Neural cell (in vitro differentiated cells): ENCODE results near the gene GPR142. TPM values are rescaled to one million over a fixed set of nuclear protein-coding genes. Genes with fewer than 3 reads are reported as not detected.

ENCODE experiments used
- H2AFZ ChIP-seq: fragments of 200-600, 300-800 bp; sonication (generic), shearing (Covaris generic); 2 replicates; pipeline ENCODE4 v1.6.0; 2014; ENCODE audit warnings: low read depth, mild to moderate bottlenecking, antibody characterized with exemption, low read length, moderate library complexity
- H3F3A ChIP-seq: fragments of 200-600 bp; shearing (Covaris generic); 2 replicates; pipeline ENCODE4 v1.6.1; 2016; ENCODE audit warnings: mild to moderate bottlenecking, moderate library complexity, mixed read lengths, antibody characterized with exemption, low read length; ENCODE audit not compliant: insufficient read depth, poor library complexity, severe bottlenecking
- H3K27ac ChIP-seq: fragments of 200-600, 300-800 bp; sonication (generic), shearing (Covaris generic); 2 replicates; pipeline ENCODE4 v1.5.1; 2014; ENCODE audit warnings: mild to moderate bottlenecking, low read length, moderate library complexity
- H3K27me3 ChIP-seq: fragments of 300-800, 200-600 bp; sonication (generic), shearing (Covaris generic); 2 replicates; pipeline ENCODE4 v1.6.0; 2014; ENCODE audit warnings: mild to moderate bottlenecking, low read depth, low read length, moderate library complexity; ENCODE audit not compliant: insufficient read depth
- H3K36me3 ChIP-seq: fragments of 300-800, 200-600 bp; sonication (generic), shearing (Covaris generic); 2 replicates; pipeline ENCODE4 v1.5.1; 2014; ENCODE audit warnings: mild to moderate bottlenecking, antibody characterized with exemption, low read length, moderate library complexity; ENCODE audit not compliant: insufficient read depth
- H3K4me2 ChIP-seq: fragments of 300-800, 200-600 bp; sonication (generic), shearing (Covaris generic); 2 replicates; pipeline ENCODE4 v1.6.0; 2014; ENCODE audit warnings: mild to moderate bottlenecking, low read length
- H3K4me3 ChIP-seq: fragments of 300-800, 200-600 bp; sonication (generic), shearing (Covaris generic); 2 replicates; pipeline ENCODE4 v1.5.1; 2014; ENCODE audit warnings: mild to moderate bottlenecking, low read length, moderate library complexity
- H3K79me2 ChIP-seq: fragments of 200-600 bp; shearing (Covaris generic); replicated peaks from 2 replicates; pipeline ENCODE4 v1.6.0; 2014; ENCODE audit warnings: mild to moderate bottlenecking, low read length, moderate library complexity; ENCODE audit not compliant: insufficient read depth
- H3K9ac ChIP-seq: fragments of 300-800, 200-600 bp; sonication (generic), shearing (Covaris generic); 2 replicates; pipeline ENCODE4 v1.6.1; 2016; ENCODE audit warnings: mild to moderate bottlenecking, low read length, mixed read lengths
- H3K9me2 ChIP-seq: fragments of 200-600 bp; shearing (Covaris generic); 2 replicates; pipeline ENCODE4 v1.6.1; 2016; ENCODE audit warnings: mild to moderate bottlenecking, low read length, mixed read lengths; ENCODE audit not compliant: insufficient read depth
- H3K9me3 ChIP-seq: fragments of 200-600, 300-800 bp; sonication (generic), shearing (Covaris generic); 2 replicates; pipeline ENCODE4 v1.6.1; 2016; ENCODE audit warnings: mild to moderate bottlenecking, mixed run types, low read length, moderate library complexity, mixed read lengths
- H4K20me1 ChIP-seq: fragments of 200-600 bp; shearing (Covaris generic); 2 replicates; pipeline ENCODE4 v1.6.1; 2016; ENCODE audit warnings: mild to moderate bottlenecking, mixed run types; ENCODE audit not compliant: insufficient read depth
- CTCF ChIP-seq: fragments of 450-650 bp; IDR thresholded peaks from 2 replicates; pipeline ENCODE4 v1.5.1; 2014; ENCODE audit warnings: antibody characterized with exemption, mild to moderate bottlenecking, moderate library complexity; ENCODE audit not compliant: poor library complexity, severe bottlenecking
- EP300 ChIP-seq: fragments of 450-650 bp; conservative IDR thresholded peaks from 2 replicates; pipeline ENCODE4 v1.6.1; 2014; ENCODE audit warnings: antibody characterized with exemption, mild to moderate bottlenecking, moderate library complexity; ENCODE audit not compliant: poor library complexity, severe bottlenecking
- EZH2 ChIP-seq: fragments of 200-600, 300-800 bp; shearing (Covaris generic), sonication (generic); IDR thresholded peaks from 2 replicates; pipeline ENCODE4 v1.6.1; 2014; ENCODE audit warnings: antibody characterized with exemption, low read length, borderline replicate concordance, mild to moderate bottlenecking; ENCODE audit not compliant: insufficient read depth, poor library complexity, severe bottlenecking
- MXI1 ChIP-seq: fragments of 450-650 bp; conservative IDR thresholded peaks from 2 replicates; pipeline ENCODE4 v1.6.1; 2014; ENCODE audit warnings: antibody characterized with exemption, mild to moderate bottlenecking; ENCODE audit not compliant: poor library complexity, severe bottlenecking
- POLR2AphosphoS5 ChIP-seq: IDR thresholded peaks from 2 replicates; pipeline ENCODE4 v1.6.1; 2012
- RAD21 ChIP-seq: fragments of 450-650 bp; conservative IDR thresholded peaks from 2 replicates; pipeline ENCODE4 v1.6.1; 2014; ENCODE audit warnings: antibody characterized with exemption, mild to moderate bottlenecking, moderate library complexity
- REST ChIP-seq: IDR thresholded peaks from 2 replicates; pipeline ENCODE4 v1.6.1; 2012; ENCODE audit warnings: borderline replicate concordance
- SMC3 ChIP-seq: fragments of 450-650 bp; conservative IDR thresholded peaks from 2 replicates; pipeline ENCODE4 v1.6.1; 2014; ENCODE audit warnings: antibody characterized with exemption, mild to moderate bottlenecking, moderate library complexity; ENCODE audit not compliant: poor library complexity
- TAF1 ChIP-seq: IDR thresholded peaks from 2 replicates; pipeline ENCODE4 v1.6.1; 2012; ENCODE audit warnings: low read depth
- polyA plus RNA-seq: library from polyadenylated mRNA; depleted of rRNA; stranded (reverse); fragments of >200 nt; gene quantifications from 2 replicates; pipeline ENCODE4 v1.2.3, GENCODE V29; 2014

GPR142 gene
- polyA plus RNA-seq, 1 donor from 2014 or later = not detected

GRCh38 chr17:74325743-74326379 is 41.4 kb upstream of the GPR142 start, which contains the start of gene KIF19:
TSS of gene KIF19 (plus strand) at chr17:74326226. CDS start at chr17:74326350, 124 bp downstream.
- TF ChIP-seq EP300 = no peak
- no peak for TF ChIP-seq EZH2
- TF ChIP-seq SMC3 = no peak
- no peak for TF ChIP-seq CTCF
- TF ChIP-seq REST = no peak
- no peak for TF ChIP-seq TAF1
- no peak for TF ChIP-seq MXI1
- TF ChIP-seq POLR2AphosphoS5 = no peak
- TF ChIP-seq RAD21 = no peak
- no peaks in the 10 kb centered on the region for H3K9me3 ChIP-seq
- H4K20me1 ChIP-seq = no peaks in the 10 kb centered on the region
- no peak within 1 kb of the TSS for H3K9ac ChIP-seq
- H3F3A ChIP-seq = no peaks in the 10 kb centered on the region
- no peak within 1 kb of the TSS for H3K27ac ChIP-seq
- no peaks in the 10 kb centered on the region for H3K36me3 ChIP-seq
- no peak within 1 kb of the TSS for H2AFZ ChIP-seq
- H3K27me3 ChIP-seq = peaks cover 34% of the 10 kb centered on the region
- peak within 1 kb of the TSS; percentile 51 for H3K4me3 ChIP-seq
- no peaks in the 10 kb centered on the region for H3K9me2 ChIP-seq
- no peak within 1 kb of the TSS for H3K4me2 ChIP-seq
- no peaks in the 10 kb centered on the region for H3K79me2 ChIP-seq

GRCh38 chr17:74326506-74326905 is 40.8 kb upstream of the GPR142 start:
- Histone ChIP-seq H3K4me2 (no peak overlapping the region), H3K4me3 (peak overlapping the region; percentile 51), H3F3A (no peaks in the 10 kb centered on the region), H3K9ac (no peak overlapping the region), H3K36me3 (no peaks in the 10 kb centered on the region), H3K79me2 (no peaks in the 10 kb centered on the region), H3K9me3 (no peaks in the 10 kb centered on the region), H3K9me2 (no peaks in the 10 kb centered on the region), H4K20me1 (no peaks in the 10 kb centered on the region), H3K27me3 (peaks cover 34% of the 10 kb centered on the region), H3K27ac (no peak overlapping the region), H2AFZ (no peak overlapping the region)
- TF ChIP-seq CTCF (no peak), EP300 (no peak), EZH2 (no peak), MXI1 (no peak), REST (no peak), RAD21 (no peak), POLR2AphosphoS5 (no peak), TAF1 (no peak), SMC3 (no peak)
